ENCODE results near the gene C19orf25. TPM values are rescaled to one million over a fixed set of nuclear protein-coding genes. Genes with fewer than 3 reads are reported as not detected.
A peak's percentile ranks its signal among the peaks of the same experiment; 100 is the strongest.

C19orf25 gene
- total and polyA plus RNA-seq, 8 donors: 17.7 to 32.2 (median 24.7) TPM

GRCh38 chr19:1526066-1526778 is 47.2 kb upstream of the C19orf25 start:
- H3K4me1 ChIP-seq: peaks cover 0 to 6% of the 10 kb centered on the region in 2 donors
- peak in 1 of 4 donors; percentile 72 for DNase-seq
- peaks cover 33 to 97% of the 10 kb centered on the region in 2 donors for H3K27me3 ChIP-seq
- no peak overlapping the region for H3K4me3 ChIP-seq
- H3K36me3 ChIP-seq: no peaks in the 10 kb centered on the region
- H3K9me3 ChIP-seq: no peaks in the 10 kb centered on the region
- H3K27ac ChIP-seq: no peak overlapping the region
- no peak for ATAC-seq
- intact Hi-C loops (cut with DNase I): no loop called here
- TF ChIP-seq CTCF (IDR thresholded peaks at IDR 0.05): no peak

GRCh38 chr19:1525343-1525742 is 46.3 kb upstream of the C19orf25 start:
- Histone ChIP-seq H3K27ac (no peak overlapping the region), H3K27me3 (peaks cover 33 to 96% of the 10 kb centered on the region in 2 donors), H3K4me3 (no peak overlapping the region), H3K9me3 (no peaks in the 10 kb centered on the region), H3K36me3 (no peaks in the 10 kb centered on the region), H3K4me1 (peaks cover 0 to 6% of the 10 kb centered on the region in 2 donors)
- intact Hi-C loops (cut with DNase I): no loop called here
- ATAC-seq (no peak), DNase-seq (peak in 1 of 4 donors; percentile 80)
- no peak for TF ChIP-seq CTCF (IDR thresholded peaks at IDR 0.05)

GRCh38 chr19:1524972-1525325 is 45.9 kb upstream of the C19orf25 start:
- Histone ChIP-seq H3K27ac (no peak overlapping the region), H3K27me3 (peaks cover 33 to 96% of the 10 kb centered on the region in 2 donors), H3K9me3 (no peaks in the 10 kb centered on the region), H3K36me3 (no peaks in the 10 kb centered on the region), H3K4me1 (peaks cover 0 to 6% of the 10 kb centered on the region in 2 donors), H3K4me3 (no peak overlapping the region)
- no peak for TF ChIP-seq CTCF (IDR thresholded peaks at IDR 0.05)
- ATAC-seq (no peak), DNase-seq (no peak)
- intact Hi-C loops (cut with DNase I): no loop called here

GRCh38 chr19:1524287-1524971 is 45.4 kb upstream of the C19orf25 start:
- intact Hi-C loops (cut with DNase I): no loop called here
- H3K4me3 ChIP-seq: no peak overlapping the region

More at GRCh38 chr19:1524287-1524971, 45.4 kb upstream of the C19orf25 start:
- TF ChIP-seq CTCF (IDR thresholded peaks at IDR 0.05): no peak
- peaks cover 0 to 6% of the 10 kb centered on the region in 2 donors for H3K4me1 ChIP-seq
- H3K27me3 ChIP-seq: peaks cover 33 to 95% of the 10 kb centered on the region in 2 donors
- H3K36me3 ChIP-seq: no peaks in the 10 kb centered on the region
- H3K9me3 ChIP-seq: no peaks in the 10 kb centered on the region
- H3K27ac ChIP-seq: no peak overlapping the region
- DNase-seq (no peak), ATAC-seq (no peak)

All from left lung (tissue), 10 donors.